Measurements from ENCODE around the gene PRKAR1B. TPM values are rescaled to one million over a fixed set of nuclear protein-coding genes. Genes with fewer than 3 reads are reported as not detected.

The PRKAR1B gene
- total RNA-seq, 1 experiment from 2014 or later: 43.3 TPM

GRCh38 chr7:683526-684205 is 43.4 kb downstream of the PRKAR1B start:
- Histone ChIP-seq H3K79me1 (ENCODE audit: insufficient read depth, low read depth, low read length, poor library complexity, severe bottlenecking) (peaks cover 6% of the 10 kb centered on the region), H2AK5ac (ENCODE audit: insufficient read length, low read length) (no peak overlapping the region), H2AFZ (ENCODE audit: low read length) (no peak overlapping the region), H3K56ac (ENCODE audit: insufficient read length, low read depth, low read length) (no peak overlapping the region), H4K5ac (ENCODE audit: insufficient read length, low read depth, low read length) (no peak overlapping the region), H3K79me2 (ENCODE audit: insufficient read depth, low read length) (no peaks in the 10 kb centered on the region; the same call in 1 of the 2 replicates), H3K18ac (ENCODE audit: insufficient read length, low read depth, low read length) (no peak overlapping the region), H3K27ac (ENCODE audit: insufficient read length, low read depth, low read length) (no peak overlapping the region), H3K14ac (ENCODE audit: insufficient read depth, low read length) (no peak overlapping the region), H3K4me2 (ENCODE audit: insufficient read depth, insufficient read length, low read length) (no peak overlapping the region), H2BK120ac (ENCODE audit: low read depth, low read length, poor library complexity, severe bottlenecking) (no peak overlapping the region), H3K4me1 (ENCODE audit: insufficient read depth, low read length) (no peaks in the 10 kb centered on the region), H2BK5ac (ENCODE audit: insufficient read length, low read length) (no peak overlapping the region), H4K20me1 (ENCODE audit: control insufficient read depth, insufficient read depth, insufficient read length) (no peaks in the 10 kb centered on the region), H4K91ac (ENCODE audit: insufficient read length, low read depth, low read length) (no peak overlapping the region), H2BK20ac (ENCODE audit: low read depth, low read length, poor library complexity, severe bottlenecking) (no peak overlapping the region), H3K9ac (ENCODE audit: extremely low read depth, insufficient read length, low read length) (no peak overlapping the region), H3K23ac (ENCODE audit: insufficient read length, low read depth, low read length) (no peak overlapping the region), H2BK12ac (ENCODE audit: insufficient read length, low read depth, low read length) (no peak overlapping the region), H4K8ac (replicated peaks; ENCODE audit: insufficient read length, low read depth, low read length) (no peak overlapping the region), H3K23me2 (ENCODE audit: insufficient read length, low read depth, low read length, poor library complexity, severe bottlenecking) (no peaks in the 10 kb centered on the region), H3K9me3 (ENCODE audit: control insufficient read depth, low read depth, low read length) (peaks cover 5% of the 10 kb centered on the region), H3T11ph (ENCODE audit: low read length) (no peak overlapping the region), H3K4ac (ENCODE audit: low read depth, low read length) (no peak overlapping the region), H3K27me3 (ENCODE audit: insufficient read depth, low read length) (no peaks in the 10 kb centered on the region), H2BK15ac (ENCODE audit: low read depth, low read length) (no peak overlapping the region)
- Mint-ChIP-seq H3K4me1 (no peaks in the 10 kb centered on the region), H3K27me3 (ENCODE audit: low read depth) (no peaks in the 10 kb centered on the region; the same call in 1 of the 2 replicates), H3K9me3 (peaks cover 25 to 29% of the 10 kb centered on the region in 2 experiments), H3K4me3 (no peak overlapping the region; a peak in 1 of 5 replicates), H3K27ac (no peak overlapping the region), H3K36me3 (ENCODE audit: insufficient read depth in 1 of 3, low read depth in 3 of 3) (peaks cover 53 to 70% (median 63%) of the 10 kb centered on the region in 3 experiments)
- no CpG with 5 or more reads among the region's 19 CpGs for WGBS (ENCODE audit: extremely low coverage, insufficient read length, low lambda C conversion rate)
- no peak for DNase-seq
- TF ChIP-seq CTCF (conservative IDR thresholded peaks at IDR 0.05): no peak
